GM19372 (cell line): ENCODE measurements around the gene IRGM.

Source experiments
- ATAC-seq: cut with Tn5 transposase; IDR thresholded peaks from one replicate; pipeline ENCODE4 v1.9.1; 2021; ENCODE audit warnings: mild to moderate bottlenecking, low read depth, moderate library complexity; ENCODE audit not compliant: unreplicated experiment

Gene IRGM

GRCh38 chr5:150895431-150896428 lies 49.4 kb downstream of the IRGM start:
- no peak for ATAC-seq
